PC-9 (cell line): Measurements from ENCODE around the gene PUM1. TPM values are rescaled to one million over a fixed set of nuclear protein-coding genes. Genes with fewer than 3 reads are reported as not detected.

Source experiments
- BruUV-seq: library from RNA; stranded (reverse); fragments of 400-500 nt; replicated peaks from 2 replicates; lab custom pipeline; 2021; lab: Mats Ljungman, UMichigan
- CTCF ChIA-PET: fragments of 300-600 bp; sonication (Branson Sonifier 250); formaldehyde crosslinking; loops from one replicate; lab custom pipeline; 2022; ENCODE audit warnings: antibody characterized with exemption; lab: Charles Lee
- POLR2A ChIA-PET: fragments of 300-600 bp; sonication (Branson Sonifier 250); formaldehyde crosslinking; loops from one replicate; lab custom pipeline; 2022; ENCODE audit warnings: antibody characterized with exemption; ENCODE audit not compliant: unreplicated experiment; lab: Charles Lee
- DNase-seq, 2 experiments: peaks; one replicate each; pipeline versions ENCODE4 v3.0.0 to v3.0.0-alpha.2; 2015 to 2022; ENCODE audit warnings: mixed read lengths in 1 of 2
- H2AFZ ChIP-seq: fragments of 200-600 bp; sonication (generic); 2 replicates; pipeline ENCODE4 v1.8.1; 2017; ENCODE audit warnings: antibody characterized with exemption
- H3F3A ChIP-seq: fragments of 200-600 bp; sonication (generic); 2 replicates; pipeline ENCODE4 v1.8.1; 2017; ENCODE audit warnings: antibody characterized with exemption, mild to moderate bottlenecking, low read depth; ENCODE audit not compliant: insufficient read depth
- H3K27ac ChIP-seq: fragments of 200-600 bp; sonication (generic); 2 replicates; pipeline ENCODE4 v1.6.1; 2016; ENCODE audit warnings: mixed run types
- H3K27me3 ChIP-seq: fragments of 200-600 bp; sonication (generic); 2 replicates; pipeline ENCODE4 v1.6.1; 2016; ENCODE audit warnings: low read depth, mixed run types; ENCODE audit not compliant: insufficient read depth
- H3K36me3 ChIP-seq: fragments of 200-600 bp; sonication (generic); 2 replicates; pipeline ENCODE4 v1.6.1; 2016; ENCODE audit warnings: low read depth, mixed run types
- H3K4me1 ChIP-seq: fragments of 200-600 bp; sonication (generic); replicated peaks from 2 replicates; pipeline ENCODE4 v1.6.1; 2016; ENCODE audit warnings: mixed run types; ENCODE audit not compliant: insufficient read depth
- H3K4me2 ChIP-seq: fragments of 200-600 bp; sonication (generic); 2 replicates; pipeline ENCODE4 v1.6.1; 2017; ENCODE audit warnings: mixed run types
- H3K4me3 ChIP-seq: fragments of 200-600 bp; sonication (generic); 2 replicates; pipeline ENCODE4 v1.6.1; 2016; ENCODE audit warnings: mixed run types
- H3K79me2 ChIP-seq: fragments of 200-600 bp; sonication (generic); 2 replicates; pipeline ENCODE4 v1.6.1; 2017; ENCODE audit warnings: low read depth, mixed run types
- H3K9me2 ChIP-seq: fragments of 200-600 bp; sonication (generic); 2 replicates; pipeline ENCODE4 v1.8.1; 2017; ENCODE audit warnings: mild to moderate bottlenecking; ENCODE audit not compliant: insufficient read depth
- H3K9me3 ChIP-seq: fragments of 200-600 bp; sonication (generic); 2 replicates; pipeline ENCODE4 v1.8.1; 2016; ENCODE audit warnings: low read depth; ENCODE audit not compliant: insufficient read depth
- H4K20me1 ChIP-seq: fragments of 200-600 bp; sonication (generic); 2 replicates; pipeline ENCODE4 v1.8.1; 2017; ENCODE audit not compliant: insufficient read depth
- CTCF ChIP-seq: fragments of 200-600 bp; sonication (generic); conservative IDR thresholded peaks from 2 replicates; pipeline ENCODE4 v1.6.1; 2017; ENCODE audit warnings: mixed run types, antibody characterized with exemption, mild to moderate bottlenecking, moderate library complexity
- EZH2 ChIP-seq: fragments of 200-600 bp; sonication (generic); IDR thresholded peaks from 2 replicates; pipeline ENCODE4 v1.8.0; 2017; ENCODE audit warnings: antibody characterized with exemption, low read depth
- intact Hi-C: fragments of 100-400 bp; cut with micrococcal nuclease; formaldehyde crosslinking; loops from one replicate; pipeline ENCODE4 v1.10.0; 2022; ENCODE audit not compliant: unreplicated experiment
- total RNA-seq: library from RNA; stranded (reverse); gene quantifications from 2 replicates; pipeline ENCODE4 v1.2.3, GENCODE V29; 2021

The PUM1 gene
- total RNA-seq, 1 experiment from 2014 or later, result 117 TPM

GRCh38 chr1:30886710-30887428 lies 178.6 kb downstream of the PUM1 start:
- no peaks in the 10 kb centered on the region for H3K27me3 ChIP-seq
- H3F3A ChIP-seq, result no peaks in the 10 kb centered on the region
- H3K4me1 ChIP-seq, result no peaks in the 10 kb centered on the region
- ChIA-PET POLR2A (interaction anchor here (0.7 kb wide), 1 partner anchor 103 kb away, joined by 5 read pairs; no protein-coding TSS in a partner anchor), CTCF (no interaction called here)
- TF ChIP-seq EZH2 (no peak), CTCF (no peak)
- intact Hi-C loops, result no loop called here
- no peak overlapping the region for H3K4me3 ChIP-seq
- H3K4me2 ChIP-seq, result no peak overlapping the region
- no peak overlapping the region for H3K27ac ChIP-seq
- no peaks in the 10 kb centered on the region for H4K20me1 ChIP-seq
- H2AFZ ChIP-seq, result no peak overlapping the region
- peak in 1 of 2 experiments; percentile 18 for DNase-seq
- H3K36me3 ChIP-seq, result no peaks in the 10 kb centered on the region
- no TSS peak for BruUV-seq
- no peaks in the 10 kb centered on the region for H3K9me3 ChIP-seq
- H3K79me2 ChIP-seq, result no peaks in the 10 kb centered on the region
- H3K9me2 ChIP-seq, result no peaks in the 10 kb centered on the region

- CTCF ChIA-PET, result interaction anchor here (0.7 kb wide), 1 partner anchor 17 kb away, joined by 3 read pairs; no protein-coding TSS in a partner anchor
These were observed 179.7 kb downstream of the PUM1 start for GRCh38 chr1:30885570-30886522.

More at GRCh38 chr1:30885570-30886522, 179.7 kb downstream of the PUM1 start:
- Histone ChIP-seq H3K79me2 (no peaks in the 10 kb centered on the region), H3K27me3 (no peaks in the 10 kb centered on the region), H3K4me1 (no peaks in the 10 kb centered on the region), H3K36me3 (no peaks in the 10 kb centered on the region), H3K4me3 (no peak overlapping the region), H4K20me1 (no peaks in the 10 kb centered on the region), H2AFZ (no peak overlapping the region), H3K4me2 (no peak overlapping the region), H3F3A (no peaks in the 10 kb centered on the region), H3K9me2 (no peaks in the 10 kb centered on the region), H3K27ac (no peak overlapping the region), H3K9me3 (no peaks in the 10 kb centered on the region)
- POLR2A ChIA-PET, result no interaction called here
- no TSS peak for BruUV-seq
- no peak for DNase-seq
- intact Hi-C loops, result no loop called here
- TF ChIP-seq CTCF, result no peak
- TF ChIP-seq EZH2, result no peak
